Thyroid gland (tissue), 4 donors: ENCODE results near the gene STON1. TPM values are rescaled to one million over a fixed set of nuclear protein-coding genes. Genes with fewer than 3 reads are reported as not detected.

ENCODE experiments used
- DNase-seq, 2 donors: peaks; one replicate each; pipeline ENCODE4 v3.0.0-alpha.2; 2019
- H3K27ac ChIP-seq, 3 donors: fragments of 200-600 bp; sonication (generic); 1 replicate in 2 of 3; 2 replicates in 1 of 3; pipeline ENCODE4 v1.5.1; 2016 to 2019; ENCODE audit warnings: mild to moderate bottlenecking in 1 of 3, moderate library complexity in 1 of 3
- H3K27me3 ChIP-seq: fragments of 200-600 bp; sonication (generic); one replicate; pipeline ENCODE4 v1.5.1; 2019
- H3K36me3 ChIP-seq, 2 donors: fragments of 200-600 bp; sonication (generic); one replicate each; pipeline ENCODE4 v1.5.1; 2016 to 2019
- H3K4me1 ChIP-seq, 2 donors: fragments of 200-600 bp; sonication (generic); one replicate each; pipeline ENCODE4 v1.5.1; 2017 to 2019
- H3K4me3 ChIP-seq, 3 donors: fragments of 200-600 bp; sonication (generic); replicated peaks in 1 of 3; 1 replicate in 2 of 3; 2 replicates in 1 of 3; pipeline ENCODE4 v1.5.1; 2016; ENCODE audit warnings: mild to moderate bottlenecking in 1 of 3
- H3K9me3 ChIP-seq: fragments of 200-600 bp; sonication (generic); one replicate; pipeline ENCODE4 v1.5.1; 2017
- CTCF ChIP-seq, 6 experiments: fragments of 200-600 bp in 3 of 6; fragments of 450-650 bp in 3 of 6; sonication (generic) in 3 of 6; IDR thresholded peaks; one replicate each; pipeline ENCODE4 v1.5.1; 2016 to 2019; ENCODE audit warnings: antibody characterized with exemption in 6 of 6, mild to moderate bottlenecking in 2 of 6, inconsistent platforms in 1 of 6, moderate library complexity in 1 of 6
- POLR2A ChIP-seq, 2 donors: fragments of 450-650 bp; IDR thresholded peaks; one replicate each; pipeline ENCODE4 v1.6.1; 2017; ENCODE audit warnings: antibody characterized with exemption in 2 of 2, mild to moderate bottlenecking in 2 of 2, moderate library complexity in 1 of 2
- WGBS, 2 donors: methylation state at CpG; one replicate each; pipeline ENCODE4 v1.1.5; 2017; 5-methylcytosine and 5-hydroxymethylcytosine counted together
- intact Hi-C: fragments of 100-400 bp; cut with DNase I; formaldehyde crosslinking; loops from one replicate; pipeline ENCODE4 v1.15.1; 2023
- total RNA-seq, 4 donors: library from RNA; depleted of rRNA; stranded (reverse); fragments of >200 nt; gene quantifications; one replicate each; pipeline ENCODE4 v1.2.3, GENCODE V29; 2016

The STON1 gene
- total RNA-seq, 4 donors from 2014 or later: 11.4 to 29.8 (median 15.3) TPM

DNA sequence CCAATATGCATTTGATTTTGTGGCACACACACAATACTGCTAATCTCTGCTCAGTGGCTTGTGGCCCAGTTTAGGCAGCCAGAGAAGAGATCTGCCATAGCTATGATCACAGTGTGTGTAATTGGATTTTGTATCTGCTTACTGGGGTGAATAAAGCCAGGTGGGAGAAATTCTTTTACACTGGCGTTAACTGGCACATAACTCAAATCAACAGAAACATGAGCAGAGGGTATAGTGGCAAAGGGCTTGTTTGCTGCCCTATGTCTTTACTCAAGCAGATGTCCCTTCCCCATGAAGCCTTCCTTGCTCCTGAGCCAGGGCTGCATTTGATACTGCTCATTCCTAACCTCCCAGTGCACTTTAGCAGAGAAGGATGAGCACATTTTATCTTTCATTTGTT lies 28.5 kb downstream of the STON1 start:
- WGBS, 2 donors: 82 to 100% methylated on average over 1 of the region's 1 CpG
- Histone ChIP-seq H3K9me3 (no peaks in the 10 kb centered on the region), H3K27me3 (no peaks in the 10 kb centered on the region), H3K4me1 (no peaks in the 10 kb centered on the region), H3K27ac (no peak overlapping the region), H3K36me3 (no peaks in the 10 kb centered on the region), H3K4me3 (no peak overlapping the region)
- DNase-seq: no peak
- intact Hi-C loops: no loop called here
- TF ChIP-seq CTCF (IDR thresholded peaks at IDR 0.05): no peak
- TF ChIP-seq POLR2A (IDR thresholded peaks at IDR 0.05): no peak

GRCh38 chr2:48560546-48561209 lies 30.7 kb downstream of the STON1 start:
- DNase-seq: no peak
- intact Hi-C loops: no loop called here
- H3K36me3 ChIP-seq: no peaks in the 10 kb centered on the region
- no peak overlapping the region for H3K27ac ChIP-seq
- H3K4me3 ChIP-seq: no peak overlapping the region
- WGBS, 2 donors: 64 to 80% methylated on average over 3 to 5 of the region's 5 CpGs
- H3K4me1 ChIP-seq: no peaks in the 10 kb centered on the region
- TF ChIP-seq CTCF (IDR thresholded peaks at IDR 0.05) (no peak), POLR2A (IDR thresholded peaks at IDR 0.05) (no peak)
- H3K9me3 ChIP-seq: no peaks in the 10 kb centered on the region
- no peaks in the 10 kb centered on the region for H3K27me3 ChIP-seq

DNA sequence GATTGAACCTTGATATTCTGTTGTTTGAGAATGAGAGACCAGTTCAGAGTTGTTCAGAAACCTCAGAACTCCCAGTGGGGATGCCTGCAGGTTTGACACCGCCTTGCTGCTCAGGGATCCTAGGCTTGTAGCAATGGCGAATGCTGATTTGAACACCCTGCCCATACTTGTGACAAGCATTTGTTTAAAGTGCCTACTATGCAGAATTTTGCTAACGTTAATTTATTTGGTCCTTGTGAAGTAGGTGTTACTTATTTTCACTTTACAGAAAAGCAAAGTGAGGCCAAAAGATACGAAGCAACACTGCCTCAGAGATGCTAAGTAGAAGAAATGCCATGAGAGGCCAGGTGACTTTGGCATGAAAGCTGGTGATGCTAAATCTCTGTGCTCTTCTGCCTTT lies 32.3 kb downstream of the STON1 start:
- TF ChIP-seq CTCF (IDR thresholded peaks at IDR 0.05) (no peak), POLR2A (IDR thresholded peaks at IDR 0.05) (no peak)
- Histone ChIP-seq H3K4me3 (no peak overlapping the region), H3K36me3 (no peaks in the 10 kb centered on the region), H3K4me1 (peaks cover 6 to 9% of the 10 kb centered on the region in 2 donors), H3K9me3 (no peaks in the 10 kb centered on the region), H3K27ac (no peak overlapping the region), H3K27me3 (no peaks in the 10 kb centered on the region)
- intact Hi-C loops: no loop called here
- DNase-seq: no peak
- 95 to 98% methylated on average over 4 of the region's 4 CpGs for WGBS, 2 donors

- no peak overlapping the region for H3K4me3 ChIP-seq
Measured at GRCh38 chr2:48566592-48567310, 36.8 kb downstream of the STON1 start.

More at GRCh38 chr2:48566592-48567310, 36.8 kb downstream of the STON1 start:
- TF ChIP-seq POLR2A (IDR thresholded peaks at IDR 0.05) (no peak), CTCF (IDR thresholded peaks at IDR 0.05) (peak; percentile 12 to 60 (median 38))
- Histone ChIP-seq H3K27me3 (no peaks in the 10 kb centered on the region), H3K9me3 (no peaks in the 10 kb centered on the region), H3K27ac (peak overlapping the region; percentile 19 to 55 (median 33)), H3K36me3 (no peaks in the 10 kb centered on the region), H3K4me1 (peaks cover 9 to 19% of the 10 kb centered on the region in 2 donors)
- 29 to 34% methylated on average over 7 of the region's 7 CpGs for WGBS, 2 donors
- peak; percentile 66 to 76 for DNase-seq
- intact Hi-C loops: no loop called here
